K562 (cell line): ENCODE measurements around the gene NRXN3. TPM values are rescaled to one million over a fixed set of nuclear protein-coding genes. Genes with fewer than 3 reads are reported as not detected.

Experiments used
- ATAC-seq: fragments of 200-7000 bp; cut with Tn5 transposase; 3 replicates; pipeline ENCODE4 v1.9.1; 2020; ENCODE audit warnings: moderate library complexity
- BruUV-seq: library from RNA; stranded (reverse); fragments of 400-500 nt; replicated peaks from 2 replicates; lab custom pipeline; 2021; lab: Mats Ljungman, UMichigan
- CTCF ChIA-PET: fragments of 300-600 bp; formaldehyde crosslinking; extraction: SDS; loops from one replicate; lab custom pipeline; 2021; ENCODE audit warnings: low intra/inter-chr PET ratio; lab: Yijun Ruan, JAX
- POLR2A ChIA-PET: fragments of 300-600, 350-650 bp; sonication (Branson Sonifier 250); formaldehyde crosslinking; extraction: SDS; loops from one replicate; lab custom pipeline; 2021; ENCODE audit warnings: antibody characterized with exemption, inconsistent platforms; lab: Yijun Ruan, JAX
- DNase-seq, 4 experiments: peaks; one replicate each; pipeline versions ENCODE4 v3.0.0 to v3.0.0-alpha.2; 2011 to 2018; ENCODE audit warnings: low spot score in 3 of 4, mixed read lengths in 3 of 4; ENCODE audit errors: extremely low read depth in 1 of 4
- FAIRE-seq: peaks from 2 replicates; lab custom pipeline; 2011; peaks lifted over from hg19 to GRCh38; lab: Jason Lieb, UNC
- H2AFZ ChIP-seq: 2 replicates; pipeline ENCODE4 v1.6.0; 2011; ENCODE audit warnings: low read depth, low read length, control low read depth, inconsistent platforms
- H3K27ac ChIP-seq: fragments of 200-600 bp; 3 replicates; pipeline ENCODE4 v1.8.0; 2011; ENCODE audit warnings: low read depth, mild to moderate bottlenecking, control low read depth, inconsistent platforms, low read length, moderate library complexity, mixed read lengths; ENCODE audit errors: extremely low read depth
- H3K27me3 ChIP-seq, 2 experiments: fragments of 300-600 bp in 1 of 2; 2 replicates in 1 of 2; 3 replicates in 1 of 2; pipeline versions ENCODE4 v1.6.0 to v1.8.0; 2011; ENCODE audit warnings: inconsistent platforms in 2 of 2, low read length in 2 of 2, mild to moderate bottlenecking in 1 of 2, mixed read lengths in 1 of 2, moderate library complexity in 1 of 2; ENCODE audit not compliant: control insufficient read depth in 2 of 2, insufficient read depth in 2 of 2
- H3K36me3 ChIP-seq: fragments of 300-600 bp; 3 replicates; pipeline ENCODE4 v1.8.0; 2011; ENCODE audit warnings: mild to moderate bottlenecking, low read length, inconsistent platforms; ENCODE audit not compliant: control insufficient read depth, insufficient read depth
- H3K4me1 ChIP-seq, 2 experiments: fragments of 200-600 bp in 1 of 2; replicated peaks in 1 of 2; 2 replicates in 1 of 2; 3 replicates in 1 of 2; pipeline versions ENCODE4 v1.5.1 to v1.8.0; 2011; ENCODE audit warnings: inconsistent platforms in 2 of 2, low read length in 2 of 2, mild to moderate bottlenecking in 1 of 2, mixed read lengths in 1 of 2, moderate library complexity in 1 of 2; ENCODE audit not compliant: control insufficient read depth in 2 of 2, insufficient read depth in 2 of 2
- H3K4me2 ChIP-seq: 2 replicates; pipeline ENCODE4 v1.6.1; 2011; ENCODE audit warnings: low read length, control low read depth, inconsistent platforms, mixed read lengths; ENCODE audit not compliant: insufficient read depth
- H3K4me3 ChIP-seq: fragments of 200-600 bp; sonication (generic), shearing (Covaris generic); 2 replicates; pipeline ENCODE4 v1.5.1; 2016; ENCODE audit warnings: control low read depth, inconsistent platforms
- H3K79me2 ChIP-seq: fragments of 200-600 bp; 3 replicates; pipeline ENCODE4 v1.8.0; 2011; ENCODE audit warnings: low read length, inconsistent platforms; ENCODE audit not compliant: control insufficient read depth, insufficient read depth
- H3K9ac ChIP-seq, 2 experiments: 2 replicates each; pipeline versions ENCODE4 v1.6.0 to v1.6.1; 2011; ENCODE audit warnings: low read depth in 2 of 2, low read length in 2 of 2, control low read depth in 1 of 2, inconsistent platforms in 1 of 2, mild to moderate bottlenecking in 1 of 2, mixed read lengths in 1 of 2; ENCODE audit not compliant: insufficient read depth in 1 of 2
- H3K9me1 ChIP-seq: one replicate; pipeline ENCODE4 v1.6.0; 2011; ENCODE audit warnings: inconsistent platforms, mild to moderate bottlenecking, low read length, moderate library complexity; ENCODE audit not compliant: control insufficient read depth, insufficient read depth
- H3K9me3 ChIP-seq: replicated peaks from 2 replicates; pipeline ENCODE4 v1.5.1; 2011; ENCODE audit warnings: low read depth, low read length, inconsistent platforms; ENCODE audit not compliant: control insufficient read depth, insufficient read depth
- H4K20me1 ChIP-seq: replicated peaks from 2 replicates; pipeline ENCODE4 v1.6.1; 2011; ENCODE audit warnings: low read length, inconsistent platforms, mixed read lengths; ENCODE audit not compliant: control insufficient read depth, insufficient read depth
- CBFA2T2 ChIP-seq: fragments of 450-650 bp; conservative IDR thresholded peaks from 2 replicates; pipeline ENCODE4 v1.6.1; 2017; ENCODE audit warnings: mild to moderate bottlenecking
- GTF2E2 ChIP-seq: fragments of 200-800 bp; sonication (Bioruptor generic); IDR thresholded peaks from 2 replicates; pipeline ENCODE4 v1.6.1; 2016; ENCODE audit warnings: missing genetic modification characterization, missing compliant biosample characterization
- HDGF ChIP-seq: fragments of 450-650 bp; IDR thresholded peaks from 2 replicates; pipeline ENCODE4 v1.6.1; 2016
- NUFIP1 ChIP-seq: fragments of 450-650 bp; IDR thresholded peaks from 2 replicates; pipeline ENCODE4 v1.6.1; 2018; ENCODE audit not compliant: partially characterized antibody
- RAD21 ChIP-seq, 2 experiments: fragments of 250-450 bp in 1 of 2; fragments of 450-650 bp in 1 of 2; sonication (Bioruptor Pico) in 1 of 2; formaldehyde crosslinking in 1 of 2; IDR thresholded peaks in 1 of 2; conservative IDR thresholded peaks in 1 of 2; 2 replicates each; pipeline versions ENCODE4 v1.4.0 to v1.8.0; 2020 to 2022; ENCODE audit warnings: mild to moderate bottlenecking in 2 of 2, moderate library complexity in 1 of 2
- SIX5 ChIP-seq, 2 experiments: IDR thresholded peaks; 2 replicates each; pipeline ENCODE4 v1.6.1; 2011; ENCODE audit warnings: low read length in 2 of 2, borderline replicate concordance in 1 of 2, low read depth in 1 of 2, mild to moderate bottlenecking in 1 of 2, moderate library complexity in 1 of 2; ENCODE audit not compliant: insufficient read depth in 1 of 2
- SMARCE1 ChIP-seq: fragments of 450-650 bp; IDR thresholded peaks from 2 replicates; pipeline ENCODE4 v1.7.1; 2016; ENCODE audit warnings: mild to moderate bottlenecking
- TCFL5 ChIP-seq: fragments of 250-450 bp; sonication (Bioruptor Pico); conservative IDR thresholded peaks from 2 replicates; pipeline ENCODE4 v1.6.1; 2021; ENCODE audit warnings: mild to moderate bottlenecking, moderate library complexity, matching md5 sums
- ZBED1 ChIP-seq: IDR thresholded peaks from 2 replicates; pipeline ENCODE4 v1.6.1; 2014
- ZFP1 ChIP-seq: fragments of 450-650 bp; formaldehyde crosslinking; IDR thresholded peaks from 2 replicates; pipeline ENCODE4 v1.4.0; 2020; ENCODE audit warnings: mild to moderate bottlenecking, mixed read lengths
- ZFP30 ChIP-seq: fragments of 250-450 bp; sonication (Bioruptor Pico); IDR thresholded peaks from 2 replicates; pipeline ENCODE4 v1.8.0; 2022; ENCODE audit warnings: moderate library complexity, mild to moderate bottlenecking, inconsistent platforms, borderline replicate concordance
- ZNF165 ChIP-seq: fragments of 250-450 bp; sonication (Bioruptor Pico); IDR thresholded peaks from 2 replicates; pipeline ENCODE4 v1.4.0; 2020; ENCODE audit warnings: borderline replicate concordance
- ZNF197 ChIP-seq: fragments of 200-800 bp; sonication (Bioruptor generic); IDR thresholded peaks from 2 replicates; pipeline ENCODE4 v1.6.1; 2016; ENCODE audit warnings: low read depth, missing genetic modification characterization, missing compliant biosample characterization
- WGBS: fragments of 100-300 bp; shearing (Covaris generic); methylation state at CpG from one replicate; pipeline ENCODE4 v1.1.6; 2016; ENCODE audit warnings: low coverage, mixed read lengths; ENCODE audit not compliant: insufficient coverage; ENCODE audit errors: missing lambda C conversion rate; 5-methylcytosine and 5-hydroxymethylcytosine counted together
- in situ Hi-C: fragments of 300-500 bp; cut with MboI; formaldehyde crosslinking; loops from 4 replicates; pipeline ENCODE4 v1.15.0; 2018; ENCODE audit warnings: inconsistent platforms, mixed read lengths
- intact Hi-C: fragments of 100-400 bp; cut with micrococcal nuclease; formaldehyde crosslinking; loops from 2 replicates; pipeline ENCODE4 v1.14.2; 2022
- polyA plus RNA-seq, 8 experiments: library from polyadenylated mRNA; depleted of rRNA in 4 of 8; stranded (reverse) in 5 of 8; unstranded in 3 of 8; fragments of >200 nt; fragmentation: Nextera tagmentation in 2 of 8; fragmentation: Illumina TruSeq in 1 of 8; extraction: Ambion mirVana in 2 of 8; extraction: Trizol in 1 of 8; gene quantifications; 2 replicates each; pipeline versions ENCODE4 v1.2.1 to v1.2.3, GENCODE V29; 2011 to 2014; ENCODE audit warnings: inconsistent platforms in 1 of 8, missing spikeins in 1 of 8
- total RNA-seq, 7 experiments: library from RNA; depleted of rRNA in 6 of 7; stranded (reverse); fragments of >200 nt in 6 of 7; fragmentation: Illumina TruSeq in 2 of 7; extraction: Trizol in 2 of 7; gene quantifications; 2 replicates each; pipeline versions ENCODE4 v1.2.1 to v1.2.3, GENCODE V29; 2011 to 2021; ENCODE audit warnings: low replicate concordance in 1 of 7
- TF ChIP-seq, protein P1 (sequence below): fragments of 250-450 bp; sonication (Bioruptor Pico); IDR thresholded peaks from 2 replicates; pipeline ENCODE4 v1.4.0; 2020
- TF ChIP-seq, protein P2 (sequence below), 2 experiments: fragments of 450-650 bp in 1 of 2; sonication (generic) in 1 of 2; formaldehyde crosslinking in 1 of 2; IDR thresholded peaks in 1 of 2; conservative IDR thresholded peaks in 1 of 2; 2 replicates each; pipeline versions ENCODE4 v1.6.1 to v1.8.1; 2016 to 2023; ENCODE audit warnings: mild to moderate bottlenecking in 2 of 2, moderate library complexity in 2 of 2, inconsistent platforms in 1 of 2, missing genetic modification reagents in 1 of 2

NRXN3 gene
- total and polyA plus RNA-seq, 9 of the 15 experiments (the other 6 are each of a cell fraction or from before 2014, with no cell fraction given), result 0.09 TPM; not detected in 8

DNA sequence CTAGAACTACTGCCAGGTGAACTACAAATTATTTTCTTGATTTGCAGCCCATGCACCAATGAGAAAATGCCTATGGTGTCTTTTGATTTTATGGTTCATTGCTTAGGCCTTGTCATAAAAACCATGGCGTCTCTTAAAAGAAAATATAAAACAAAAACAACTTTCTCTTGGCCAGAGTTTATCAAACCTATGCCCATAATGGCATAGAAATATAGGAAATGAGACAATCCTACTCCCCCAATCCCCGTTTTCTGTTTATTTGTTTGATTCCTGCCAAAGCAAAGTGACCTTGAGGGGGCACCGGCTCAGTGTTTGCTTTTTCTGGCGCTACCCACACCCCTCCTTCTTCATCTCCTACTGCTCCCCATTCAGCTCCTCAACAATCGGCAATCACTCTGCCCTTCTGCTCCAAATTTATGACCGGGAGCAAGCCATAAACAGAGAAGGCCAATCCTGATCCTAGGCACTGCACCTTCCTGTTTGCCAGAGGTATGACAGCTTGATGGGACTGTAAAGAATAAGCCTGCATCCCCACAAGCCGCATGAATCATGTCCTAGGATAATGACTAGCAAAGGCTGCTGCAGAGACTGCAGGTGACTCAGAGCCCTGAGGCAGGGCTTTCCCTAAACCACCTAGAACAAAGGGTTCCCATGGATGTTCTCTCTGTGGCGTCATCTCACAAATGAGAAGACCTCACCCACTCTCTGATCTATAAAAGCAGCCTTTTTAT, 874.9 kb downstream of the NRXN3 start:
- Histone ChIP-seq H3K27ac (no peak overlapping the region), H3K4me1 (no peaks in the 10 kb centered on the region), H3K4me2 (no peak overlapping the region), H2AFZ (no peak overlapping the region), H3K9me1 (no peaks in the 10 kb centered on the region), H3K9ac (no peak overlapping the region), H3K27me3 (no peaks in the 10 kb centered on the region), H3K36me3 (no peaks in the 10 kb centered on the region), H3K4me3 (no peak overlapping the region), H4K20me1 (no peaks in the 10 kb centered on the region), H3K79me2 (no peaks in the 10 kb centered on the region), H3K9me3 (no peaks in the 10 kb centered on the region)
- CTCF ChIA-PET, result no interaction called here
- in situ Hi-C loops, result no loop called here
- BruUV-seq, result no TSS peak
- no peak for FAIRE-seq
- DNase-seq, result no peak
- 3% methylated on average over 6 of the region's 8 CpGs for WGBS
- POLR2A ChIA-PET, result no interaction called here
- no peak for ATAC-seq
- intact Hi-C loops, result no loop called here
- TF ChIP-seq ZBED1 (no peak), HDGF (no peak), ZNF165 (no peak), RAD21 (CRISPR knock-in tag; conservative IDR thresholded peaks at IDR 0.05 in 1 of 2, IDR thresholded peaks at IDR 0.05 in 1 of 2) (no peak), NUFIP1 (no peak), ZFP30 (CRISPR knock-in tag) (no peak), CBFA2T2 (no peak), ZNF197 (CRISPR knock-in tag) (no peak), SIX5 (IDR thresholded peaks at IDR 0.05; ENCODE audit: borderline replicate concordance in 1 of 2, insufficient read depth in 1 of 2, low read depth in 1 of 2, low read length in 2 of 2) (no peak), SMARCE1 (no peak), ZFP1 (CRISPR knock-in tag) (no peak), GTF2E2 (tag) (no peak), TCFL5 (no peak)
- TF ChIP-seq, protein P1, sequence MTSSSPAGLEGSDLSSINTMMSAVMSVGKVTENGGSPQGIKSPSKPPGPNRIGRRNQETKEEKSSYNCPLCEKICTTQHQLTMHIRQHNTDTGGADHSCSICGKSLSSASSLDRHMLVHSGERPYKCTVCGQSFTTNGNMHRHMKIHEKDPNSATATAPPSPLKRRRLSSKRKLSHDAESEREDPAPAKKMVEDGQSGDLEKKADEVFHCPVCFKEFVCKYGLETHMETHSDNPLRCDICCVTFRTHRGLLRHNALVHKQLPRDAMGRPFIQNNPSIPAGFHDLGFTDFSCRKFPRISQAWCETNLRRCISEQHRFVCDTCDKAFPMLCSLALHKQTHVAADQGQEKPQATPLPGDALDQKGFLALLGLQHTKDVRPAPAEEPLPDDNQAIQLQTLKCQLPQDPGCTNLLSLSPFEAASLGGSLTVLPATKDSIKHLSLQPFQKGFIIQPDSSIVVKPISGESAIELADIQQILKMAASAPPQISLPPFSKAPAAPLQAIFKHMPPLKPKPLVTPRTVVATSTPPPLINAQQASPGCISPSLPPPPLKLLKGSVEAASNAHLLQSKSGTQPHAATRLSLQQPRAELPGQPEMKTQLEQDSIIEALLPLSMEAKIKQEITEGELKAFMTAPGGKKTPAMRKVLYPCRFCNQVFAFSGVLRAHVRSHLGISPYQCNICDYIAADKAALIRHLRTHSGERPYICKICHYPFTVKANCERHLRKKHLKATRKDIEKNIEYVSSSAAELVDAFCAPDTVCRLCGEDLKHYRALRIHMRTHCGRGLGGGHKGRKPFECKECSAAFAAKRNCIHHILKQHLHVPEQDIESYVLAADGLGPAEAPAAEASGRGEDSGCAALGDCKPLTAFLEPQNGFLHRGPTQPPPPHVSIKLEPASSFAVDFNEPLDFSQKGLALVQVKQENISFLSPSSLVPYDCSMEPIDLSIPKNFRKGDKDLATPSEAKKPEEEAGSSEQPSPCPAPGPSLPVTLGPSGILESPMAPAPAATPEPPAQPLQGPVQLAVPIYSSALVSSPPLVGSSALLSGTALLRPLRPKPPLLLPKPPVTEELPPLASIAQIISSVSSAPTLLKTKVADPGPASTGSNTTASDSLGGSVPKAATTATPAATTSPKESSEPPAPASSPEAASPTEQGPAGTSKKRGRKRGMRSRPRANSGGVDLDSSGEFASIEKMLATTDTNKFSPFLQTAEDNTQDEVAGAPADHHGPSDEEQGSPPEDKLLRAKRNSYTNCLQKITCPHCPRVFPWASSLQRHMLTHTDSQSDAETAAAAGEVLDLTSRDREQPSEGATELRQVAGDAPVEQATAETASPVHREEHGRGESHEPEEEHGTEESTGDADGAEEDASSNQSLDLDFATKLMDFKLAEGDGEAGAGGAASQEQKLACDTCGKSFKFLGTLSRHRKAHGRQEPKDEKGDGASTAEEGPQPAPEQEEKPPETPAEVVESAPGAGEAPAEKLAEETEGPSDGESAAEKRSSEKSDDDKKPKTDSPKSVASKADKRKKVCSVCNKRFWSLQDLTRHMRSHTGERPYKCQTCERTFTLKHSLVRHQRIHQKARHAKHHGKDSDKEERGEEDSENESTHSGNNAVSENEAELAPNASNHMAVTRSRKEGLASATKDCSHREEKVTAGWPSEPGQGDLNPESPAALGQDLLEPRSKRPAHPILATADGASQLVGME (CRISPR knock-in tag), result no peak
- TF ChIP-seq, protein P2, sequence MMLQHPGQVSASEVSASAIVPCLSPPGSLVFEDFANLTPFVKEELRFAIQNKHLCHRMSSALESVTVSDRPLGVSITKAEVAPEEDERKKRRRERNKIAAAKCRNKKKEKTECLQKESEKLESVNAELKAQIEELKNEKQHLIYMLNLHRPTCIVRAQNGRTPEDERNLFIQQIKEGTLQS (IDR thresholded peaks at IDR 0.05), result no peak
- TF ChIP-seq, protein P2 (CRISPR knock-in tag; conservative IDR thresholded peaks at IDR 0.05), result no peak
